HepG2 (cell line): ENCODE data around the gene ZBED6.

Experiments
- ATF1 ChIP-seq: IDR thresholded peaks from 2 replicates; pipeline ENCODE4 v1.6.1; 2016; ENCODE audit warnings: mild to moderate bottlenecking, control low read depth
- ERF ChIP-seq: IDR thresholded peaks from 2 replicates; pipeline ENCODE4 v1.6.1; 2018; ENCODE audit warnings: missing biosample characterization, missing genetic modification reagents
- PREB ChIP-seq: sonication (generic); formaldehyde crosslinking; IDR thresholded peaks from 2 replicates; pipeline ENCODE4 v1.4.0; 2020; ENCODE audit warnings: missing genetic modification reagents
- SP1 ChIP-seq, 2 experiments: fragments of 450-650 bp in 1 of 2; sonication (generic) in 1 of 2; formaldehyde crosslinking in 1 of 2; IDR thresholded peaks; 2 replicates each; pipeline versions ENCODE4 v1.4.0 to v1.6.1; 2016 to 2020; ENCODE audit warnings: missing genetic modification reagents in 1 of 2
- SRSF4 ChIP-seq: fragments of 200-400 bp; formaldehyde crosslinking; IDR thresholded peaks from one replicate; pipeline ENCODE4 v1.6.1; 2018; ENCODE audit warnings: mild to moderate bottlenecking, low read depth, low read length, moderate library complexity; ENCODE audit not compliant: poor library complexity, severe bottlenecking
- ZNF274 ChIP-seq: sonication (generic); formaldehyde crosslinking; IDR thresholded peaks from 2 replicates; pipeline ENCODE4 v1.5.1; 2020; ENCODE audit warnings: mild to moderate bottlenecking, missing genetic modification reagents
- ZNF558 ChIP-seq: sonication (generic); formaldehyde crosslinking; IDR thresholded peaks from 2 replicates; pipeline ENCODE4 v1.9.0; 2022; ENCODE audit warnings: mild to moderate bottlenecking, missing genetic modification reagents, borderline replicate concordance
- TF ChIP-seq, protein P1 (sequence below): sonication (generic); IDR thresholded peaks from 2 replicates; pipeline ENCODE4 v1.6.1; 2016; ENCODE audit warnings: low read depth, borderline replicate concordance

- TF ChIP-seq ZNF558 (CRISPR knock-in tag) (no peak), ZNF274 (CRISPR knock-in tag) (no peak), SRSF4 (no peak), SP1 (IDR thresholded peaks at IDR 0.05) (no peak), SP1 (CRISPR knock-in tag; IDR thresholded peaks at IDR 0.05) (no peak), ERF (CRISPR knock-in tag) (no peak), ATF1 (no peak), PREB (CRISPR knock-in tag) (no peak)
- TF ChIP-seq, protein P1, sequence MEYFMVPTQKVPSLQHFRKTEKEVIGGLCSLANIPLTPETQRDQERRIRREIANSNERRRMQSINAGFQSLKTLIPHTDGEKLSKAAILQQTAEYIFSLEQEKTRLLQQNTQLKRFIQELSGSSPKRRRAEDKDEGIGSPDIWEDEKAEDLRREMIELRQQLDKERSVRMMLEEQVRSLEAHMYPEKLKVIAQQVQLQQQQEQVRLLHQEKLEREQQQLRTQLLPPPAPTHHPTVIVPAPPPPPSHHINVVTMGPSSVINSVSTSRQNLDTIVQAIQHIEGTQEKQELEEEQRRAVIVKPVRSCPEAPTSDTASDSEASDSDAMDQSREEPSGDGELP, result no peak
Measured at GRCh38 chr1:203797948-203798655, 2.7 kb downstream of the ZBED6 start.
